Activated CD4-positive, alpha-beta T cell treated with anti-CD3 and anti-CD28 coated beads for 48 hours (primary cell): ENCODE data around the gene FBXO28.
"Not testable (repeated sequence)": the region's sequence is repeated elsewhere in the genome, so short reads cannot be mapped to it uniquely, and the experiment has no call there.

ENCODE experiments used
- DNase-seq: peaks from one replicate; pipeline ENCODE4 v3.0.0-alpha.2; 2020

The FBXO28 gene, protein sequence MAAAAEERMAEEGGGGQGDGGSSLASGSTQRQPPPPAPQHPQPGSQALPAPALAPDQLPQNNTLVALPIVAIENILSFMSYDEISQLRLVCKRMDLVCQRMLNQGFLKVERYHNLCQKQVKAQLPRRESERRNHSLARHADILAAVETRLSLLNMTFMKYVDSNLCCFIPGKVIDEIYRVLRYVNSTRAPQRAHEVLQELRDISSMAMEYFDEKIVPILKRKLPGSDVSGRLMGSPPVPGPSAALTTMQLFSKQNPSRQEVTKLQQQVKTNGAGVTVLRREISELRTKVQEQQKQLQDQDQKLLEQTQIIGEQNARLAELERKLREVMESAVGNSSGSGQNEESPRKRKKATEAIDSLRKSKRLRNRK

DNA sequence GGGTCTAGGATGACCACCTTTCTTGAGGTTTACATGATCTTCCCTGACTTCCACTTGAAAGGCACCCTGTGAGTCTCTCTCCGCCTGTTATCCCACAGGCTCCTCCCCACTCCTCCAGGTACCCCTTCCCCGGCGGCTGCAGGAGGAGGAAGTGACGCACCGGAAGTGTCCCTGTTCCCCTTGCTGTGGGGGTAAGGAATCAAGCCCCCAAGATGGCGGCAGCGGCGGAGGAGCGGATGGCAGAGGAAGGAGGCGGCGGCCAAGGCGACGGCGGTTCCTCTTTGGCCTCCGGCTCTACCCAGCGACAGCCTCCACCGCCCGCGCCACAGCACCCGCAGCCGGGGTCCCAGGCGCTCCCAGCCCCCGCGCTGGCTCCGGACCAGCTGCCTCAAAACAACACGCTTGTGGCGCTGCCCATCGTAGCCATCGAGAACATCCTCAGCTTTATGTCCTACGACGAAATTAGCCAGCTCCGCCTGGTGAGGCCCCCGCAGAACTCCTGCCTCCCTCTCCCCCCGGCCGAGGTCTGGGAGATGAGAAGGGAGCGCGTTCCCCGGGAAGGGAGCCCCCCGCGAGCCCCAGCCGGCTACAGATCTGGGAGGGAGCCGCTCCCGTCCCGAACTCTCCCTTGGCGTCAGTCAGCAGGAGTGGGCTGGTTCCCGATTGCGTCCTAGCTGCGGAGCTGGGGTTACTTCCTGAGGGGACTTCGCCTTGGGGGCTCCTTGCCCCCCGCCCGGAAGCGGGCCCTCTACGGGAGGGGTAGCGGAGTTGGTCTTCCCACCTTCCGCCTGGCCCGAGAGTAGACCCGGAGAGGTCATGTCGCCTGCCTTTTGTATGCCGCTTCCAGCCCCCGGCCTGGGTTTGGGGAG, at the start of gene FBXO28:
Gene FBXO28 (plus strand): TSS at position 194 of the 869 bp plus-strand sequence. CDS start 19 bp downstream, at position 213.
- peak; percentile 98 for DNase-seq

DNA sequence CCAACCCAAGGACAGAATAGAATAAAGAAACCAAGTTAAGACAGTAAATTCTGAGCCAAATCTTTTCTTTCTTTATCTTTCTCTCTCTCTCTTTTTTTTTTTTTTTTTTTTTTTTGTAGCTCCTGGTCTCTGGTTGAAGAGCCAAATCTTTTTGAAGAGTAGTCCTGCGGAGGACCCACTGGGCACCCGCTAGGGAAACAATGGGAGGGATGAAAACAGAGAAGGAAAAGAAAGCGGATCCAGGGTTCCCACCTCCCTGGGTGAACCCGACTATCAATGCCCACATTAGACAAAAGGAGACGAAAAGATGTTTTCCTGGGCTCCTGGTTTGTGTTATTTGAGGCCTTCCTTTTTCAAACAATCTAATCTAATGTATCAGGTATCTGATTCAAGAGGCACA, 49.8 kb upstream of the FBXO28 start:
- no peak for DNase-seq

DNA sequence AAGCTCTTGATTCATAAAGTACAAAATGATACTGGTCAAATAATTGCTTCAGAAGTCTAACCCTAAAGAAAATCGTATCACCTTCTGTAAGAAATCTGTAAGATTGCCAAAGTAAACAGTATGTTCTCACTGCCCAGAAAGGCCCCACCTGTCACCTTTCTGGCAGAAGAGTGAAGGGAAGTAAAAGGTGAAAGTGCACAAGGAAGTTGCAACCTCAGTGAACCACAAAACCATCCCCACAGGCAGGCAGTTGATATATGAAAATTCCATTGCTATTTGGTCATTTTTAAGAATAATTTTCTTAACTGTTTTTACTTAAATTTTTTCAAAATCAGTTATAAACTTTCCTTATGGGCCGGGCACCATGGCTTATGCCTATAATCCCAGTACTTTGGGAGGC, 48.5 kb upstream of the FBXO28 start:
- no peak for DNase-seq

DNA sequence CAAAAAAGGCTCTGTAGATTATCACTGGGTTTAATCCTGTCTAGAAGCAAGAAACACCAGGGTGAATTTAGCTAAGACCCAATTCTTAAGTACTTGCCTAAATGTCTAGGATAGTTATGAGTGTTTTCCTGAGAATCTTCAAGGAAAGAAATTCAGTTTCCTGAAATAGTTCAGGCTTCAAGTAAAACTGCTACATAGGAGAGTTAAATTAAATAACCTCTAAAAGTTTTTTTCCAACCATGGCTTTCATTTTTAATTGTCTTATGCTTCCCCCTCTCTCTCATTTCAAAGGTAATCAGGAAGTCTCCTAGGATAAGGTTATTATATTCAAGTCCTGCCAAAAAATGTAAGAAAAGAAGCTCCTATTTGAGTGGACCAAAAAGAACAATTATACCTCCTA, 46.7 kb upstream of the FBXO28 start:
- no peak for DNase-seq

DNA sequence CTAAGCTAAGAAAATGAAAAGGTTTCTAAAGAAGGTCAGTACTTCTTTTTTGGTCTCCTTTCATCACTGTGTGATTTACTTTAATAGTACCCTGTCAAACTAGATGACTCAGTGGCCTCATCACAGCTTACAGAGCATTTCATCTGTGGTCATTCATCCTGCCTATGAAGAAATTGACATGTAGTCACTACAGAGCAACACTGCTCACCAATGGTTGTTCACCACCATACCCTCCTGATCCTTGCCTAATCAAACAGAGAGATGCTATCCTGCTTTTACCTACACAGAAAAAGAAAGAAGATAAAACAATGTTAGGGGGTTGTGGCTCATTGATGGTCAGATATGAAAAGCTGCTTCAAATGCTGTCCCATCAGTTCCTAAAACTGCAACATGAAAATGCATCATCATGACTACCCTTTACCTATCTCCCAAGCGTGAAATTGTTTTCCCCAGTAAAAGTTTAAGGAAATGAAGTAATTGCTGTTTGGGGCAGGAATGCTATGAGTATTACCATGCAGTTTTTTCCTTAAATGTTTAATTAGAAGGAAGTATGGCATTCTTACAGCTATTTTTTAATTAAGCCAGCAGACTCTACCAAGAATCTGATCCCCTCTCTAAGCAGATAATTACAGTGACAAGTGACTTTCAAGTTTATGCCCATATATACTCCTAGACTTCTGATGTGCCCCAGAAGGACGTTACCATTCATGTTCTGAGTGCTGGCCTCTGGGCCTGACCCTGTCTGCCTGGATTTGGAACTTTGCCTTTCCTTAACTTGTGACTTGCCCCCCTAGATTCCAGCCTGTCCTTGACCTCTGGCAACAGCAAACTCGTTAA, 46.1 kb upstream of the FBXO28 start:
- no peak for DNase-seq

DNA sequence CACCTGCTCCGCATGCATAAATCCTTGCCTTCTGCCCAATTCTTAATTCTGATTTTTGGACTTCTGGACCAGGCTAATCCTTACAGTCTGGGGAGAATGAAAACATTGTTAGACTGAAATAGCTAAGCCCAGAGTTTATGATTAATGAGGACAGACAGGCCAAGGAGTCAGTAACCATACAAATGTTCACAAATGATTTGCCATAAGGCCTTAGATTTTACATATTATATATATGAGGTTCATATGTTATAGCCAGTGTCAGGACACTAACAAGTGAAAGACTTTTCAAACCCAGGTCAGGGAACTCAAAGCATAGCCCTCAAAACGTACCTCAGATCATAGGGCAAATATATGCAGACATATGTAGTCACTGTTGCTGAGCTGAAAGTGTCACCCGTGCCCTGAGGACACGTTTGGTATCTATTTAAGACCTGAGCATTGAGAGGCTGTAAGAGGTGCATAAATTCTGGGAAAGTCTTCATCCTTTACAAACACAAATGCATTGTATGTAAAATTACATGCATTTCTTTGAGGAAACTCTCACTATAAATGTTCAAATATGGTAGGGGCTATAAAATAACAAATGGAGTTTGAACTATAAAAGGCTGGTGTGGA, 45.3 kb upstream of the FBXO28 start:
- DNase-seq, result no peak

DNA sequence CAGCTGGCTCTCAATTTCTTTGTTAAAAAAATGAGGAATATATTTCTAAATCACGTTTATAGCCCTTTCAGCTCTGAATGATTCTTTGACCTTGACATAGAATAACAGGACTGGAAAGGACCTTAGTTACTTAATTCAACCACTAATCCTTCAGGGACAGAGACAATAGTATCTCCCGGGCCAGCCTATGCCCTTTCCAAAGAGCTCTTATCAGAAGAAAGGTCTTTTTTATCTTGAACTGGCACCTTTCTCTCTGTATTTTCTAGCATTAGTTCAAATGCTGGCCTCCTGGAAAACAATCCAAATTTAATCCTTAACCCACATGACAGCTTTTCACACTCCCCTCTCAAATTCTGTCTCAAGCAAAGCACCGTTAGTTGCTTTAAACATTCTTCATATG, 44.8 kb upstream of the FBXO28 start:
- DNase-seq, result no peak

DNA sequence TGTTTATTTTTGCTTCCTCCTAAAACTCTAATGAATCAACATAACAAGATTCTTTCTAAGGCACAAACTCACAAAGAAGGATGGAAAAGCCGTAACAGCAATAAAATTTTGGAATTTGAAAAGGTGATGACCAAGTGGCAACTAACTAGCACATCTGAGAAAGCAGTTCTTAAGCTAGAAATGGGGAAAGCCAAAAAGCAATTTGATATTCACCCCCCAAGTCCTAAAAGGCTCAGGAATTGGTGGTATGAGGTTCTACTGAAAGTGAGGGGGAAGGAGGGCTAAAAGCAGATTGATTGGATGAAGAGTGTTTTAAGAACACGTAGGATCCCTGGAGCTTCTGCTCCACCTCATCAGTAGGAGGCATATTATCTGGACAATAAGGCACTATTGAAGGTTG, 43.4 kb upstream of the FBXO28 start:
- no peak for DNase-seq

DNA sequence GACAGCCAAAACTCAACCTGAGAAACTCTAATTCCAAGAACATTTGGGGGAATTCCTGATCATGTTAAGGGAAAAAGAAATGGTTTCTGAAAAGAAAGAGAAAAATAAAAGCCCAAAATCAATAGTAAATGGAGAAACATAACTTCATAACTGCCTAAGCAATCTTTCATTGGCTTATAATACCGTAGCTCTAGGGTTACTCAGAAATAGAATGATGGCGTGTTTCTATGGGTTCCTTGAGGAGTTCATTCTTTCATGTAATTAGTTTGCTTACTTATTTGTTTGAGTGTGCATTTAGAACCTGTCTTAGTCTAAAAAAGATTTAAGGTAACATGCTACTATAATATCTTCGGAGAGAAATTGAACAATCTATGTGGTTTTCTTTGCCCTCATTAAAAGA, 37.5 kb upstream of the FBXO28 start:
- no peak for DNase-seq

DNA sequence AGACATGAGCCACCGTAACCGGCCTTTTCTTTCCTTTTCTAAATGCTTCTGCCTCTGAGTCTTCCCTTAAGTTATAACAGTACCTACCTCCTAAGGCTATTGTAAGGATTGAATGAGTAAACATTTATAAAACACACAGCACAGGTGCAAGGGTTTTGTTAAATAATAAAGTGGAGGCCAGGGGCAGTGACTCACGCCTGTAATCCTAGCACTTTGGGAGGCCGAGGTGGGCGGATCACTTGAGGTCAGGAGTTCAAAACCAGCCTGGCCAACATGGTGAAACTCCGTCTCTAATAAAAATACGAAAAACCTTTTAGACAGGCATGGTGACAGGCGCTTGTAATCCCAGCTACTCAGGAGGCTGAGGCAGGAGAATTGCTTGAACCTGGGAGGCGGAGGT, 34.3 kb upstream of the FBXO28 start:
- not testable (repeated sequence) for DNase-seq

DNA sequence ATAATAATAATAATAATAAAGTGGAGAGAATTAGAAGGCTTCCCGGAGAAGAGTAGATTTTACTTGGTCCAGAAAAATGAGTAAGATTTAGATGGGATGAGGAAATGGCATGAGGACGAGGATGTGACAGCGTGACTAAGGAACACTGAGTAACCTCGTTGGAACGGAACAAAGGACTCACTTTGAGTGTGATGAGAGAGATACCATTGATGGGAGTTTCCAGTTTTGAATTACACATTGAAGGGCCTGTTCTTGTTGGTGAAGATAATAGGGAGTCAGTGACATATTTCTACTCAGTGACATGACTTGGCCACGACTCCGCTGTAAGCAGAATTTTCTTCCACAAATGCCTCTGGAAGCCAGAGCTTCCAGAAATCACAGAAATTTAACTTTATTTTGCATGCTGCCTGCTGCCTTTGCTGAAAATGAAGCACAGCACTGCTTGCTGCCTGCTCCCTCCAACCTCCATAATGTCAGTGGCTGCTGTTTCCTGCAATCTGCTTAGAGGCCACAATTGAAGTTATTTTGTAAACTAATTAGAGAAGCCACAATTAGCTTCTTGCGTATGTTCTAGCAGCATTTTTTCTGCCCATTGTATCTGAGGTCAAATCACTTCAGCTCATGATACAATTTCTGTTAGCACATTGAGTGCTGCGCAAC, 33.7 kb upstream of the FBXO28 start:
- peak; percentile 12 for DNase-seq

DNA sequence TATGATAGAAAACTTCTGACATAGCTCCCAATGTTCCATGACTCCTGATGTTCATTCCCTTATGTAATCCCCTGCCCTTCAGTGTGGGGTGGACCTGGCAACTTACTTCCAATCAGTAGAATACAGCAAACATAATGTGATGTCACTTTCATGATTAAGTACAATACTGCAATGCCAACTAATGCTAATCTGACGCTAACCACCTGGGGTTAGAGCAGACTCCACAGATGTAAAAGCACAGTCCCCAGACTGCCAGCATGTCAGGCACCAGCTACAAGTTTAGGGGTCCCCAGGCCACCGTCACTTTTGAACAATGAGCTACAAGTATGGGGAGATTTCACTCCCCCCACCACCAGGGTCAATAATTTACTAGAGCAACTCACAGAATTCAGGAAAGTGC, 32.3 kb upstream of the FBXO28 start:
- DNase-seq, result no peak

DNA sequence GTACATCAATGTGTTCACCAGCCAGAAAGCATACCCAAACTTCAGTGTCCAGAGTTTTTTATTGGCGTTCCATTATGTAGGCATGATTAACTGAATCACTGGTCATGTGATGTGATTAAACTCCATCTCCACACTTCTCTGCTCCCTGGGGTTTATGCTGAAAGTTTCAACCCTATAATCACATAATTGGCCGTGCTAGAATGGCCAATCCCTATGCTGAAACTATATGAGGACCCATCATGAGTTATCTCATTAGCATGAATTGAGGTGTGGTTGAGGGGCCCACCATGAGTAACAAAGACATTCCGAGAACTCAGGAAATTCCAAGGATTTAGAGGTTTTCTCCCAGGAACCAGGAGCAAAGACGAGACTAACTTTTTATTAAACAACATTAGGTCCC, 31.8 kb upstream of the FBXO28 start:
- DNase-seq, result no peak

DNA sequence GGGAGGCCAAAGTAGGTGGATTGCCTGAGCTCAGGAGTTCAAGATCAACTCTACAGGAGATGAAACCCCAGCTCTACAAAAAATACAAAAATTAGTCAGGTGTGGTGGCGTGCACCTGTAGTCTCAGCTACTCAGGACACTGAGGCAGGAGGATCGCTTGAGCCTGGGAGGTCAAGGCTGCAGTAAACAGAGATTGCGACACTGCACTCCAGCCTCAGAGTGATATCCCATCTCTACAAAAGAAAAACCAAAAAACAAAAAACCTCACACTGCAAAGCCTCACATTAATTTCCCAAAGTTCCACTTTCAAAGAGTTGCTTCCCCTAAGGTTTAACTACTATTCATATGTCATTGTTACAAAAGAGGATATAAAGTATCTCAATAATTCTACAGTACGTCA, 29.0 kb upstream of the FBXO28 start:
- DNase-seq, result no peak

DNA sequence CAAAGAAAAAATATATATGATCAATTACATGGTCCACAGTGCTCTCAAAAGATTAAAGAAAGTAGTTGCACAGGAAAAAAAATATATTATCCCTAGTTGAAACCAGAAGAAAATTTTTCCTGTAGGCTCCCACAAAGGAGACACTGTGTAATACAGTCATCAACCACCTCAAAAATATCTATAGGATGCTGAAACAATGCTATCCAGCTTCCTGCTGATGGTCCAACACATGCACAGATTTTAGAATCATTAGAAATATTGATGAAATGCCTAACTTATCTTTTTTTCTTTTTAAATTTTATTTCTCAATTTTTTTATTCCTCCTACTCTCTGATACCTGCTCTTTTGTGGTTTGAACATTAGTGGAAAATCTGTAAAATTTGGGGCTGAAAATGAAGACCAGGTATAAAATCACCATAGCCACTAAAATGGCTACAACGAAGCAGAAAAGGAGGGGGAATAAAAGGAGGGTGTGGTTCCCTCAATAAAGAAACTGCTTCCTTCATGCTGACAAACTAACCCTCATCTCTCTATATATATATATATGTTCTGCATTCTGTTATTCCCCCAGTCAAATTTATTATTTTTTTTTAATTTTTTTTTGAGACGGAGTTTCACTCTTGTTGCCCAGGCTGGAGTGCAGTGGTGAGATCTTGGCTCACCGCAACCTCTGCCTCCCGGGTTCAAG, 28.3 kb upstream of the FBXO28 start:
- DNase-seq, result no peak

DNA sequence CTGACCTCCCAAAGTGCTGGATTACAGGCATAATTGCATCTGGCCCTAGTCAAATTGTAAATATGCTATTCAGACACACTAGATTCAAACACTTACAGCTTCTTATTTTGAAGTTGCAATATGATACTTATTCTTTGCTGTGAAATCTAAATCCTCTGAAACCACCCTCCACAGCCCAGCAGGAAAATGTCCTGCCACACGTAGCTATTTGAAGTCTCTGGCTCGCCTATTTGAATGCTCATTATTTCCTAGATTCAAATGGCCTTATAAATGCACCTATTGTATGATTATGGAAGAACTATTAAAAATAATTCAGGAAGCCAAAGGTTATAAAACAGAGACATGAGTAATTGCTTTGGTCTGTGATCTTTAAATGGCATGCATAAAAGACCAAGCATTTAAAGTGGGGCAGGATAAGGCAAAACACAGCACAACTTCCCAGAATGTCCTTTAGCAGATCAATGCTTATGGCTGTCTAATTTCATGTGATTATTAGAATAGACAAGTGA, 26.6 kb upstream of the FBXO28 start:
- no peak for DNase-seq

DNA sequence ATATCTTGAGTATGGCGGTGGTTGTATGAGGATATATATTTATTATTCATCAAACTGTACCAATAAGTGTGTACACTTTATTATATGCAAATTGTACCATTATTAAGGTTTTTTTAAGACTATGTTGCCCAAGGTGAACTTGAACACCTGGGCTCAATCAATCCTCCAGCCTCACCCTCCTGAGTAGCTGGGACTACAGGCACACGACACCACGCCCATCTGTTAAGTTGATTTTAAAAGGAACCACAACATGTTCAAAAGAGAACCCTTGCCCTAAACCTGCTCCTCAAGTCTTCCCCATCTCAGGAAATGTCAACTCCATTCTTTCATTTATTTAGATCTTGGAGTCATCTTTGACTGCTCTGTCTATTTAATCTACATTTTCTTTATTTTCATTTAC, 24.3 kb upstream of the FBXO28 start:
- no peak for DNase-seq

DNA sequence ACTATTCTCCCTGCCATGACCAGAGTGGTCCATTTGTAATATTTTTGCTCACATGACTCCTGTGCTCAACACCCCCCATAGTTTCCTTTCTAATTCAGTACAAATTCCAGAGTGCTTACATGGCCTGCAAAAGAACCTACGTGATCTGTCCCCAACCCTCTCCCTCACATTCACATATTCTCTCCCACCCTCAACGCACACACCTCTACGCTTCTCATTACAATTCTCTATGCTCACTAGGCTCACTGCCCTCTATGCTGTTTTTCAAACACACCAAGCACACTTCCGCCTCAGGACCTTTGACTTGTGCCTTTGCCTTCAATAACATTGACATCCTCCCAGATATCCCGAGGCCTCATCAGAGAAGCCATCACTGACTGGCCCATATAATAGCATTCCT, 23.8 kb upstream of the FBXO28 start:
- no peak for DNase-seq

DNA sequence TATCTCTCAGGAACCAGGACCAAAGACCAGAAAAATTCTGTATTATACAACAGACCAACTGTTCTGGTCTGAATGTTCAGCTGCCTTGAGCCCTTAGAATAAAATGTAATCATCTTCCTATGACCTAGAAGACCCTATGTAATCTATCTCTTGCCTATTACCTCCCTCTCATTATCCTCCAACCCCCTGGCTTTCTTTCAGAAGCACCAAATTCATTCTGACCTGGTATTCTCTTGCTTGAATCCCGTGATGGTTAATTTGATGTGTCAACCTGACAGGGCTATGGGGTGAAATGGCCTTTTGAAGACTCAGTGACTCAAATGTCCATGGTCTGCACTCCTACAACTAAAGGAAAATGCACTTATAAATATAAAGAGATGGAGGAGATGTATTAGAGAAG, 21.8 kb upstream of the FBXO28 start:
- no peak for DNase-seq

DNA sequence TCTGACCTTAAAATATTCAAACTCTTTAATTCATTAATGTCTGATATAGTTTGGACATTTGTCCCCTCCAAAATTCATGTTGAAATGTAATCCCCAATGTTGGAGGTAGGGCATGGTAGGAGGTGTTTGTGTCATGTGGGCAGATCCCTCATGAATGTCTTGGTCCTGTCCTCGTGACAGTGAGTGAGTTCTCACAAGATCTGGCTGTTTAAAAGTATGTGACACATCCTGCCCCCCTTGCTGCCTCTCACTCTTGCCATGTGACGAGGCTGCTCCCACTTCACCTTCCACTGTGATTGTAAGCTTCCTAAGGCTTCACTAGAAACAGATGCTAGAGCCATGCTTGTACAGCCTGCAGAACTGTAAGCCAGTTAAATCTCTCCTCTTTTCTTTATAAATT, 21.3 kb upstream of the FBXO28 start:
- DNase-seq, result no peak

DNA sequence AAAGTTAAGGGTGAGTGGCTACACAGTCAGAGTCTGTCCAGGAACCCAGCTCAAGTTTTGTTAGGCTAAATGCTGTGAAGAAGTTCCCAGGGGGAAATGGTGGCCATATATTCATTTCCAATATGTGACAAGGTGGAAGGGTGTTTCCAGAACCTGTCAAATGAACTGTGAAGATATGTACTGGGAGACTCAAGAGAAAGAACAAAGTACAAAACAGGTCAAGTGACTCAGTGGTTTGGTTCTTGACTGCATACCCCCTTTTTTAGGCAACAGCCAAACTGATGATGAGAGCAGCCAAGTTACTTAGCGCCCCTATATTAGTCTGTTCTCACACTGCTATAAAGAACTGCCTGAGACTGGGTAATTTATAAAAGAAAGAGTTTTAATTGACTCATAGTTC, 18.6 kb upstream of the FBXO28 start:
- no peak for DNase-seq

DNA sequence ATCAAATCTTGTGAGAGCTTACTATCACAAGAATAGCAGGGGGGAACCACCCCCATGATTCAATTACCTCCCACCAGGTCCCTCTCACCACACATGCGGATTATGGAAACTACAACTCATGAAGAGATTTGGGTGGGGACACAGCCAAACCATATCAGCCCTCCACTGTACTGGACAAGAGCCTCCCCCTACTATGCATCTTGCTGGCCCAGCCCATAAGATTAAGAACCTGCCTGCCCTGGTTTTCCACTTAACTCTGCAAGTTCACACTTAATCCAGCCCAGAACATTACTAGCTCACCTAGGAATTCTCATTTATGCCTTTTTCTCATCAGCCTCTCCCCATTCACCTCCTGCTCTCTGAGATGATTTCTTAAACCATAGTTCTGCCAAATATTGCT, 18.0 kb upstream of the FBXO28 start:
- DNase-seq, result no peak
